ENCODE measurements around the gene MASP1. TPM values are rescaled to one million over a fixed set of nuclear protein-coding genes. Genes with fewer than 3 reads are reported as not detected.

Gene MASP1
- total RNA-seq, 1 experiment from 2014 or later, result not detected

DNA sequence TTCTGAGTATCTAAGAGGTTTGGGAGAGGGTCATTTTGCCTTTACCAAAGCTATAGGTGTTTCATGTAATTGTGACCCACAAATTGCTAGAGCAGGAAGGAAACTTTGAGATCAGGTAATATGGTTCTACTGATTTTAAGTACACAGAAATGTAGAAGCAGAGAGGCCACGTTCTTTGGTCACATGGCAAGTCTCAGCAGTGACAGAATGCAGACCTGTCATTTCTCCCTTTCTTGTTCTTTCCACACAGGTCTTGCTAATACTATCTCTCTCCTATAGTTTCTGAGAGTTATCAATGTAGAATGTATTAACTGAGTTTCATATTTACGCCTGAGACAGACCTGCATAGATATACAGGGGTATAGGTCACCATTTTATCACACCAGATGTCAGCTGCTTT is 105.2 kb downstream of the MASP1 start:
- BruUV-seq (replicated peaks), result no TSS peak
- CTCF ChIA-PET, result interaction anchor here (1.1 kb wide), 1 partner anchor 21 kb away, joined by 3 read pairs; no protein-coding TSS in a partner anchor
- Histone ChIP-seq H3K9me2 (ENCODE audit: insufficient read depth) (no peaks in the 10 kb centered on the region), H3K27ac (ENCODE audit: low read depth, low read length) (no peak overlapping the region), H3K4me2 (ENCODE audit: low read length) (peak overlapping the region; percentile 39), H4K20me1 (ENCODE audit: insufficient read depth) (no peaks in the 10 kb centered on the region), H3K27me3 (ENCODE audit: insufficient read depth, low read length) (0 out of 2 replicates have a peak, but pooled peaks cover under 1% of the 10 kb centered on the region), H3K79me2 (ENCODE audit: insufficient read depth, low read length) (no peaks in the 10 kb centered on the region), H2AFZ (ENCODE audit: low read depth, low read length, poor library complexity, severe bottlenecking) (peak overlapping the region; percentile 58), H3K4me1 (ENCODE audit: control insufficient read depth in 1 of 2, insufficient read depth in 2 of 2, low read length in 2 of 2) (peaks cover 7 to 21% of the 10 kb centered on the region in 2 experiments; a peak in 3 of 4 replicates), H3K9me3 (ENCODE audit: control insufficient read depth in 1 of 2, insufficient read depth in 1 of 2, low read depth in 1 of 2, low read length in 2 of 2) (no peaks in the 10 kb centered on the region), H3K36me3 (ENCODE audit: control insufficient read depth in 1 of 2, insufficient read depth in 2 of 2, low read length in 2 of 2) (no peaks in the 10 kb centered on the region), H3K9ac (ENCODE audit: low read length) (no peak overlapping the region), H3K4me3 (replicated peaks in 1 of 2; ENCODE audit: low read depth in 1 of 2, low read length in 2 of 2) (no peak overlapping the region)
- RAD21 ChIA-PET (ENCODE audit: low non-redundant PET in 1 of 2, low total read pairs in 2 of 2, uncharacterized antibody in 2 of 2, unreplicated experiment in 2 of 2), result no interaction called here
- no peak for TF ChIP-seq EGR1 (IDR thresholded peaks at IDR 0.05; ENCODE audit: low read depth)
- TF ChIP-seq ATF3 (IDR thresholded peaks at IDR 0.05), result no peak
- no peak for TF ChIP-seq JUND (IDR thresholded peaks at IDR 0.05)
- TF ChIP-seq POLR2A (IDR thresholded peaks at IDR 0.05; ENCODE audit: borderline replicate concordance, extremely low read depth, insufficient read depth, insufficient read length), result no peak
- no peak for TF ChIP-seq EZH2 (IDR thresholded peaks at IDR 0.05)
- TF ChIP-seq YY1 (IDR thresholded peaks at IDR 0.05; ENCODE audit: extremely low read depth, insufficient replicate concordance, low read depth, low read length), result no peak
- no peak for TF ChIP-seq CBX3 (IDR thresholded peaks at IDR 0.05; ENCODE audit: low read depth)
- no peak for TF ChIP-seq SP1 (IDR thresholded peaks at IDR 0.05; ENCODE audit: low read depth)
- no peak for TF ChIP-seq SRF (IDR thresholded peaks at IDR 0.05; ENCODE audit: low read depth)
- no peak for TF ChIP-seq FOSL1 (IDR thresholded peaks at IDR 0.05; ENCODE audit: low read depth)
- no peak for TF ChIP-seq ZNF274 (IDR thresholded peaks at IDR 0.05; ENCODE audit: low read depth, low read length)
- no peak for TF ChIP-seq ZBTB33 (IDR thresholded peaks at IDR 0.05; ENCODE audit: extremely low read depth, insufficient replicate concordance, low read length)
- TF ChIP-seq TCF7L2 (IDR thresholded peaks at IDR 0.05; ENCODE audit: borderline replicate concordance, extremely low read depth, insufficient read depth, insufficient read length), result no peak
- no peak for TF ChIP-seq CEBPB (IDR thresholded peaks at IDR 0.05; ENCODE audit: low read depth)
- TF ChIP-seq EZH2phosphoT487 (IDR thresholded peaks at IDR 0.05; ENCODE audit: borderline replicate concordance), result no peak
- no peak for TF ChIP-seq SIN3A (IDR thresholded peaks at IDR 0.05; ENCODE audit: low read depth)
- TF ChIP-seq RAD21 (IDR thresholded peaks at IDR 0.05; ENCODE audit: low read depth), result no peak
- TF ChIP-seq, protein P1, sequence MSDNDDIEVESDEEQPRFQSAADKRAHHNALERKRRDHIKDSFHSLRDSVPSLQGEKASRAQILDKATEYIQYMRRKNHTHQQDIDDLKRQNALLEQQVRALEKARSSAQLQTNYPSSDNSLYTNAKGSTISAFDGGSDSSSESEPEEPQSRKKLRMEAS (IDR thresholded peaks at IDR 0.05), result no peak
- TF ChIP-seq POLR2AphosphoS5 (IDR thresholded peaks at IDR 0.05; ENCODE audit: low read depth, low read length), result no peak
- TF ChIP-seq, protein P2, sequence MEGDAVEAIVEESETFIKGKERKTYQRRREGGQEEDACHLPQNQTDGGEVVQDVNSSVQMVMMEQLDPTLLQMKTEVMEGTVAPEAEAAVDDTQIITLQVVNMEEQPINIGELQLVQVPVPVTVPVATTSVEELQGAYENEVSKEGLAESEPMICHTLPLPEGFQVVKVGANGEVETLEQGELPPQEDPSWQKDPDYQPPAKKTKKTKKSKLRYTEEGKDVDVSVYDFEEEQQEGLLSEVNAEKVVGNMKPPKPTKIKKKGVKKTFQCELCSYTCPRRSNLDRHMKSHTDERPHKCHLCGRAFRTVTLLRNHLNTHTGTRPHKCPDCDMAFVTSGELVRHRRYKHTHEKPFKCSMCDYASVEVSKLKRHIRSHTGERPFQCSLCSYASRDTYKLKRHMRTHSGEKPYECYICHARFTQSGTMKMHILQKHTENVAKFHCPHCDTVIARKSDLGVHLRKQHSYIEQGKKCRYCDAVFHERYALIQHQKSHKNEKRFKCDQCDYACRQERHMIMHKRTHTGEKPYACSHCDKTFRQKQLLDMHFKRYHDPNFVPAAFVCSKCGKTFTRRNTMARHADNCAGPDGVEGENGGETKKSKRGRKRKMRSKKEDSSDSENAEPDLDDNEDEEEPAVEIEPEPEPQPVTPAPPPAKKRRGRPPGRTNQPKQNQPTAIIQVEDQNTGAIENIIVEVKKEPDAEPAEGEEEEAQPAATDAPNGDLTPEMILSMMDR (IDR thresholded peaks at IDR 0.05 in 2 of 3, conservative IDR thresholded peaks at IDR 0.05 in 1 of 3; ENCODE audit: borderline replicate concordance in 1 of 3, insufficient read depth in 1 of 3, low read depth in 2 of 3, low read length in 2 of 3), result no peak
- POLR2A ChIA-PET, result no interaction called here
- intact Hi-C loops (cut with micrococcal nuclease), result no loop called here
- DNase-seq (ENCODE audit: low read depth, low spot score), result no peak
- peak; percentile 42 for ATAC-seq
